GM19240 (cell line): ENCODE data around the gene FRMD3.

Source experiments
- DNase-seq: peaks from one replicate; pipeline ENCODE4 v3.0.0; 2011; ENCODE audit warnings: low spot score; ENCODE audit not compliant: insufficient read length

The FRMD3 gene

GRCh38 chr9:83284746-83285145, 253.5 kb downstream of the FRMD3 start:
- no peak for DNase-seq

- no peak for DNase-seq
These were observed 254.7 kb downstream of the FRMD3 start for GRCh38 chr9:83283528-83283927.

GRCh38 chr9:83281306-83282255, 256.6 kb downstream of the FRMD3 start:
- no peak for DNase-seq

- no peak for DNase-seq
These were observed 257.4 kb downstream of the FRMD3 start for GRCh38 chr9:83280790-83281189.

- DNase-seq, result no peak
These were observed 257.9 kb downstream of the FRMD3 start for GRCh38 chr9:83280268-83280667.

- DNase-seq, result no peak
These were observed 263.4 kb downstream of the FRMD3 start for GRCh38 chr9:83274787-83275186.

GRCh38 chr9:83271665-83272071, 266.5 kb downstream of the FRMD3 start:
- DNase-seq, result no peak

GRCh38 chr9:83270116-83270515, 268.1 kb downstream of the FRMD3 start:
- DNase-seq, result no peak

GRCh38 chr9:83267741-83268140, 270.5 kb downstream of the FRMD3 start:
- no peak for DNase-seq

GRCh38 chr9:83266666-83267496, 271.3 kb downstream of the FRMD3 start:
- DNase-seq, result no peak

GRCh38 chr9:83266331-83266665, 271.9 kb downstream of the FRMD3 start:
- DNase-seq, result no peak

- DNase-seq, result no peak
These were observed 273.9 kb downstream of the FRMD3 start for GRCh38 chr9:83264315-83264714.

- DNase-seq, result no peak
These were observed 278.6 kb downstream of the FRMD3 start for GRCh38 chr9:83259558-83259957.

- no peak for DNase-seq
These were observed 280.0 kb downstream of the FRMD3 start for GRCh38 chr9:83257937-83258891.

- DNase-seq, result no peak
These were observed 290.5 kb downstream of the FRMD3 start for GRCh38 chr9:83247732-83248131.

- DNase-seq, result no peak
These were observed 292.1 kb downstream of the FRMD3 start for GRCh38 chr9:83245979-83246659.

- no peak for DNase-seq
These were observed 296.1 kb downstream of the FRMD3 start for GRCh38 chr9:83242066-83242465.

GRCh38 chr9:83240671-83241070, 297.5 kb downstream of the FRMD3 start:
- DNase-seq, result no peak

- no peak for DNase-seq
These were observed 298.5 kb downstream of the FRMD3 start for GRCh38 chr9:83239747-83240146.

- DNase-seq, result no peak
These were observed 299.1 kb downstream of the FRMD3 start for GRCh38 chr9:83238871-83239640.
